Sigmoid colon (tissue), 4 donors: ENCODE measurements around the gene BTBD9.

Source experiments
- CTCF ChIP-seq, 4 experiments: fragments of 450-650 bp in 3 of 4; fragments of 200-600 bp in 1 of 4; IDR thresholded peaks; one replicate each; pipeline ENCODE4 v1.5.1; 2016 to 2019; ENCODE audit warnings: antibody characterized with exemption in 4 of 4, mild to moderate bottlenecking in 3 of 4, moderate library complexity in 2 of 4
- EP300 ChIP-seq, 4 donors: sonication (generic); formaldehyde crosslinking; IDR thresholded peaks; one replicate each; pipeline ENCODE4 v1.6.1; 2017; ENCODE audit warnings: antibody characterized with exemption in 4 of 4
- POLR2A ChIP-seq, 2 donors: fragments of 450-650 bp; IDR thresholded peaks; one replicate each; pipeline ENCODE4 v1.6.1; 2016; ENCODE audit warnings: antibody characterized with exemption in 2 of 2, mild to moderate bottlenecking in 2 of 2, moderate library complexity in 2 of 2

- TF ChIP-seq CTCF (IDR thresholded peaks at IDR 0.05) (no peak), EP300 (IDR thresholded peaks at IDR 0.05) (no peak), POLR2A (IDR thresholded peaks at IDR 0.05) (no peak)
These were observed 275.0 kb downstream of the BTBD9 start for GRCh38 chr6:38364775-38365174.
